Measurements from ENCODE around the gene CSF3R. TPM values are rescaled to one million over a fixed set of nuclear protein-coding genes. Genes with fewer than 3 reads are reported as not detected.
"Not testable (repeated sequence)": the region's sequence is repeated elsewhere in the genome, so short reads cannot be mapped to it uniquely, and the experiment has no call there.

CSF3R gene
- total RNA-seq, 1 donor from 2014 or later = 1.4 TPM

DNA sequence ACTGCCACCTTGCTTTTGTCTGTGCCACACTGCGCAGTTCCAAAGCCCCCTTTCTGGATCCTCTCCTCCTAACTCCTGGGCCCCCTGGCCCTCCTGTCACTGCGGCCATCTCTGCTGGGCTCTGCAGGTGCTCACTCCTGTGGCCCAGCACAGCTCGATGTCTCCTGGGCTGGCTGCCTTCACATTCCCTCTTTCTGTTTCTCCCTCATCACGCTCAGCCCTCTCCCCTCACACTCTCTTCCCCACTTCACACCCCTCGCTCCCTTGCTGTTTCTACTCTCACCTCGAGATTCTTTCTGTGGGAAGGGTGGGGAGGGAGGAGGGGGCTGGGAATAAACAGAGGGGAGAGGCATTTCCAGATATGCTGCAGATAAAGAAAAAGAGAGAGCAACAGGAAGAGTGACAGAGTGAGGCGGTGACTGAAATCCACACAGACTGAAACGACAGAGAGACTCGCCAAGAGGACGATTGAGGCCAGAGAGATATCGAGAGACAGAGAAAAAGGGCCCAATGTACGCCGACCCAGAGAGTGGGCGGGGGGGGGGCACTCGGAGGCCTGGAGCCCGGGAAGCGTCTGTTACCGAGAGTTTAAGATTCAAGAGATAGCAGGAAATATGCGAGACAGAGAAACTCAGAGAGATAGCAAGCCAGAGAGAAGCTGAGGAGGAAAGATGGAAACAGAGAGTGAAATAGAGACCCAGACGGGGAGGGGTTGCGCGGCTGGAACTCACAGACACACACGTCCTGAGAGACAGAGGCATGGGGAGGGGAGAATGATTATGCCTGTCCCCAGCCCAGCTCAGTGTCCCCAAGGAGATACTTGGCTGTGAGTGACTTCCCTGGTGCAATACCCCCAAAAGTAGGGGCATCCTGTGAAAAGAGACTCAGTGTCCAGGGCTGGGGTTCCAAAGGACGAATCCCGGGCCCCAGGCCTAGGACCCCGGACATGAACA, 666 bp downstream of the CSF3R start:
- Mint-ChIP-seq H3K27ac (ENCODE audit: unreplicated experiment) (no peak overlapping the region), H3K9me3 (ENCODE audit: unreplicated experiment) (no peaks in the 10 kb centered on the region), H3K4me1 (ENCODE audit: unreplicated experiment) (peaks cover 10% of the 10 kb centered on the region), H3K4me3 (ENCODE audit: unreplicated experiment) (no peak overlapping the region), H3K36me3 (ENCODE audit: low read depth, unreplicated experiment) (no peaks in the 10 kb centered on the region), H3K27me3 (ENCODE audit: unreplicated experiment) (peaks cover 10% of the 10 kb centered on the region)
- TF ChIP-seq, protein P1, sequence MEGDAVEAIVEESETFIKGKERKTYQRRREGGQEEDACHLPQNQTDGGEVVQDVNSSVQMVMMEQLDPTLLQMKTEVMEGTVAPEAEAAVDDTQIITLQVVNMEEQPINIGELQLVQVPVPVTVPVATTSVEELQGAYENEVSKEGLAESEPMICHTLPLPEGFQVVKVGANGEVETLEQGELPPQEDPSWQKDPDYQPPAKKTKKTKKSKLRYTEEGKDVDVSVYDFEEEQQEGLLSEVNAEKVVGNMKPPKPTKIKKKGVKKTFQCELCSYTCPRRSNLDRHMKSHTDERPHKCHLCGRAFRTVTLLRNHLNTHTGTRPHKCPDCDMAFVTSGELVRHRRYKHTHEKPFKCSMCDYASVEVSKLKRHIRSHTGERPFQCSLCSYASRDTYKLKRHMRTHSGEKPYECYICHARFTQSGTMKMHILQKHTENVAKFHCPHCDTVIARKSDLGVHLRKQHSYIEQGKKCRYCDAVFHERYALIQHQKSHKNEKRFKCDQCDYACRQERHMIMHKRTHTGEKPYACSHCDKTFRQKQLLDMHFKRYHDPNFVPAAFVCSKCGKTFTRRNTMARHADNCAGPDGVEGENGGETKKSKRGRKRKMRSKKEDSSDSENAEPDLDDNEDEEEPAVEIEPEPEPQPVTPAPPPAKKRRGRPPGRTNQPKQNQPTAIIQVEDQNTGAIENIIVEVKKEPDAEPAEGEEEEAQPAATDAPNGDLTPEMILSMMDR (IDR thresholded peaks at IDR 0.05; ENCODE audit: unreplicated experiment) = no peak
- DNase-seq (ENCODE audit: low spot score) = no peak

GRCh38 chr1:36481091-36481490, 1.6 kb downstream of the CSF3R start:
- Mint-ChIP-seq H3K4me1 (ENCODE audit: unreplicated experiment) (peaks cover 8% of the 10 kb centered on the region), H3K36me3 (ENCODE audit: low read depth, unreplicated experiment) (no peaks in the 10 kb centered on the region), H3K27ac (ENCODE audit: unreplicated experiment) (no peak overlapping the region), H3K27me3 (ENCODE audit: unreplicated experiment) (peaks cover 10% of the 10 kb centered on the region), H3K9me3 (ENCODE audit: unreplicated experiment) (no peaks in the 10 kb centered on the region), H3K4me3 (ENCODE audit: unreplicated experiment) (no peak overlapping the region)
- TF ChIP-seq, protein P1 (IDR thresholded peaks at IDR 0.05; ENCODE audit: unreplicated experiment) = no peak
- no peak for DNase-seq (ENCODE audit: low spot score)

DNA sequence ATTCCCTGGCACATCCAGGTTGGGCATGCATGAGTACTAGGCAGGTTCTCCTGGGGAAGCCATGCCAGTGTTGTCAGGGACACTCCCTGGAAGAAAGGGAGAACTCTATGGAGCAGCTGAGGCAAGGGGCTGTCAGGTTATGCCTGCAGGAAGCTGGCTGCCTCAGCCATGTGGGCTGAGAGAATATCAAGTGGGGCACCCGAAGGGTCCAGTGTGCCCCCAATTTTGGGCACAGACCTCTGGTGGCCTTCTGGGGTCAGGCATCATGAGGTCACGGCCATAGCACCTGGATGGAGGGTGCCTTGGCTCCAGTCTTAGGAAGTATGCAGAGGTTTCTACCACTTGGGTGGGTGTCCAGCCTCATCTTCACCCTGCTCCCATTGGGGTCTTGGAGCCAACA, 2.6 kb downstream of the CSF3R start:
- DNase-seq (ENCODE audit: low spot score) = no peak
- TF ChIP-seq, protein P1 (IDR thresholded peaks at IDR 0.05; ENCODE audit: unreplicated experiment) = no peak
- Mint-ChIP-seq H3K9me3 (ENCODE audit: unreplicated experiment) (no peaks in the 10 kb centered on the region), H3K27ac (ENCODE audit: unreplicated experiment) (no peak overlapping the region), H3K4me3 (ENCODE audit: unreplicated experiment) (no peak overlapping the region), H3K36me3 (ENCODE audit: low read depth, unreplicated experiment) (no peaks in the 10 kb centered on the region), H3K27me3 (ENCODE audit: unreplicated experiment) (peaks cover 10% of the 10 kb centered on the region), H3K4me1 (ENCODE audit: unreplicated experiment) (peaks cover 7% of the 10 kb centered on the region)

DNA sequence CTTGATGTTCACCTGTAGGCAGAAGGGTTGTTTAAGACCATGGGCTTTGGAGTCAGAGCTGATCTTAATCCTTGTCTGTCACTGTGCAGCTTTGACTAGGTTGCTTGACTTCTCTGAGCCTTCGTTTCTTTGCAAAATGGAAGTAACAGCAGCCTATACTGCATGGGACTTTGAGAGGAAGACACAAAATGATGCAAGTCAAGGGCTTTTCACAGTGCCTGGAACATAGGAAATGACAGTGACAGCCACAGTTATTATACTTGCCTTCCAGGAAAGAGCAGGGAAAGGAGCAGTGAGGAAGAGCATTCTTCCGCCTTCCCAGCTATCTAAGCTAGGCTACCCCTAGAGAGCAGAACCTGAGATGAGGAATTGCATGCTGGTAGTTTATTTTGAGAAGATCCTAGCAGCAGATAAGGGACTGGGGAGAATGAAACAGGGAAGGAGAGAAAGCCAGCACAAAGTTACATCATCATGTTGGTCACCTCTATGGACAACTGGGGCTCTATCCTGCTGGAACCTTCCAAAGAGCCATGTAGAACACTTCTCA, 3.1 kb downstream of the CSF3R start:
- Mint-ChIP-seq H3K27me3 (ENCODE audit: unreplicated experiment) (peaks cover 10% of the 10 kb centered on the region), H3K36me3 (ENCODE audit: low read depth, unreplicated experiment) (no peaks in the 10 kb centered on the region), H3K4me3 (ENCODE audit: unreplicated experiment) (no peak overlapping the region), H3K9me3 (ENCODE audit: unreplicated experiment) (no peaks in the 10 kb centered on the region), H3K4me1 (ENCODE audit: unreplicated experiment) (peaks cover 7% of the 10 kb centered on the region), H3K27ac (ENCODE audit: unreplicated experiment) (no peak overlapping the region)
- no peak for DNase-seq (ENCODE audit: low spot score)
- TF ChIP-seq, protein P1 (IDR thresholded peaks at IDR 0.05; ENCODE audit: unreplicated experiment) = no peak

DNA sequence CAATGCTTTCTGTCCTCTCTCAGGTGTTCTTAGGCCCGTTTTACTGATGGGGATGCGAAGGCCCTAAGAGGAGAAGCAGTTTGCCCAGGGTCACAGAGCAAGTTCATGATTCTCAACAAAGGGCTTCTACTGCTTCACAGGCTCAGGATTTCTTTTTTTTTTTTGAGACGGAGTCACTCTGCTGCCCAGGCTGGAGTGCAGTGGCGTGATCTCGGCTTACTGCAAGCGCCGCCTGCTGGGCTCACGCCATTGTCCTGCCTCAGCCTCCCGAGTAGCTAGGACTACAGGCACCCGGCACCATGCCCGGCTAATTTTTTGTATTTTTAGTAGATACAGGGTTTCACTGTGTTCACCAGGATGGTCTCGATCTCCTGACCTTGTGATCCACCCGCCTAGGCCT, 5.1 kb downstream of the CSF3R start:
- H3K27ac Mint-ChIP-seq (ENCODE audit: unreplicated experiment); H3K4me3 Mint-ChIP-seq (ENCODE audit: unreplicated experiment); H3K9me3 Mint-ChIP-seq (ENCODE audit: unreplicated experiment); H3K4me1 Mint-ChIP-seq (ENCODE audit: unreplicated experiment); H3K36me3 Mint-ChIP-seq (ENCODE audit: low read depth, unreplicated experiment); DNase-seq (ENCODE audit: low spot score): not testable (repeated sequence)
- H3K27me3 Mint-ChIP-seq (ENCODE audit: unreplicated experiment) = peaks cover 11% of the 10 kb centered on the region
